Right ventricle myocardium superior (tissue), 1 donor: Measurements from ENCODE around the gene DMRT1. TPM values are rescaled to one million over a fixed set of nuclear protein-coding genes. Genes with fewer than 3 reads are reported as not detected.
"Not testable (repeated sequence)": the region's sequence is repeated elsewhere in the genome, so short reads cannot be mapped to it uniquely, and the experiment has no call there.

Experiments
- ATAC-seq: fragments of 200-7000 bp; cut with Tn5 transposase; one replicate; pipeline ENCODE4 v1.9.1; 2020; ENCODE audit warnings: mild to moderate bottlenecking; ENCODE audit not compliant: poor library complexity
- DNase-seq: peaks from one replicate; pipeline ENCODE4 v3.0.0-alpha.2; 2020
- intact Hi-C: fragments of 100-400 bp; cut with DNase I; formaldehyde crosslinking; loops from one replicate; pipeline ENCODE4 v1.11.2; 2022
- total RNA-seq: library from RNA; stranded (reverse); fragmentation: NEBNext Ultra II Directional; extraction: Animal tissue kit (Norgen Biotek cat#: 25700); gene quantifications from one replicate; pipeline ENCODE4 v1.2.1, GENCODE V29; 2021
- donor health status: DM: no; HTN: yes; CAD: no; lungs with severe emphysema.

DMRT1 gene
- total RNA-seq, 1 donor from 2014 or later, result not detected

- ATAC-seq, result no peak
- intact Hi-C loops, result no loop called here
- no peak for DNase-seq
Measured at GRCh38 chr9:847505-847904, 6.0 kb downstream of the DMRT1 start.

DNA sequence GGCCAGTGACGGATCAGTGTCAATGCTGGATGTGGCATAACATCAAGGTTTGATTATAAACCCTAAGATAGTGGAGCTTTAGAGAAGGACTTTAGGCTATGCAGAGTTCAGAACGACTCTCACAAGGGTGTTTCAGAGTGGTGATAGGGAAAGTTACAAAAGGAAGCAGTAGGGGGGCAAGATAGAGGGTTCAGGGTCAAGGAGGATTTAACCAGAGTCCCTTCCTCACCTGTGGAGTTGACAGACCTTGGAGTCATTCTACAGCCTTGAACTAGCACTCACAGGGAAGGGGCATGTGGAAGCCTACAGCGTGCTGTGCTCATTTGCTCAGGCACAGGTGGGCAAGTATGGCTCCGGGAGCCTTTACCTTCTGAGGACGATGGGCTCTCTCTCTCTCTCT, 7.9 kb downstream of the DMRT1 start:
- no peak for ATAC-seq
- no peak for DNase-seq
- intact Hi-C loops, result no loop called here

- intact Hi-C loops, result no loop called here
- DNase-seq (no peak), ATAC-seq (no peak)
Measured at GRCh38 chr9:852539-852938, 11.0 kb downstream of the DMRT1 start.

DNA sequence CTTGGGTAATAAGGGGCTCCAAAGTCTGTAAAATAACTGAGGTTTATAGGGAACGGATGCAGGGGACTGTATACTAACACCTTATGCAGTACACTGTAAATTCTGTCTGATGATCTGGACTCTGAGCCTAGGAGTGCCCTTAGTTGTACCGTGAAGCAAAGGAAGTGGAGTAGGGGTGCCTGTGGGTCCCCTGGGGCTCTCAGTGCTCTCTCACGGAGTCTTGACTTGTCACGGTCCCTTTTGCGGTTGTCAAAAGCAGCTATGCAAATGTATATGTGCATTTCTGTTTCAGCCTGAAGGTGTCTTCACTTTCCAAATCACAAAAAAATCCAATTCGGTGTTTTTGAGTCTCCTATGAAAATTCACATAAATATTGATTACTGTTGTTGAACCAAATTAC, 17.8 kb downstream of the DMRT1 start:
- ATAC-seq (no peak), DNase-seq (no peak)
- intact Hi-C loops, result no loop called here

DNA sequence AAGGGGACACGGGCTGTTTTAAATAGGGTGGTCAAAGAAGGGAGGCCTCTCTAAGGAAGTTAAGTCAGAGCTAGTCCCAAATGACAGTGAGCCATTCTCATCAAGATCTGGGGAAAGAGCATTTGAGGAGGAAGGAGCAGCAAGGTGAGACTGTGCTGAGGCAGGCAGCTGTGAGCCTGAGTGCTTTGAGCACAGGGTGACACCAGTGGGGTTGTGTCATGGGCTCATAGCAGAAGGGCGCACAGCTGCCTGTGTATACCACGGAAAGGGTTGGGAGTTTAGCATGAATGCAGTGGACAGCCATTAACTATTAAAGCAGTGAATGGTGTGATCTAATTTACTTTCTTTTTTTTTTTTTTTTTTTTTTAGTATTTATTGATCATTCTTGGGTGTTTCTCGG, 19.2 kb downstream of the DMRT1 start:
- DNase-seq (no peak), ATAC-seq (no peak)
- intact Hi-C loops, result no loop called here

GRCh38 chr9:861525-861924, 20.0 kb downstream of the DMRT1 start:
- intact Hi-C loops, ATAC-seq, DNase-seq: not testable (repeated sequence)

GRCh38 chr9:875119-875962, 33.8 kb downstream of the DMRT1 start:
- DNase-seq (no peak), ATAC-seq (no peak)
- intact Hi-C loops, result no loop called here

DNA sequence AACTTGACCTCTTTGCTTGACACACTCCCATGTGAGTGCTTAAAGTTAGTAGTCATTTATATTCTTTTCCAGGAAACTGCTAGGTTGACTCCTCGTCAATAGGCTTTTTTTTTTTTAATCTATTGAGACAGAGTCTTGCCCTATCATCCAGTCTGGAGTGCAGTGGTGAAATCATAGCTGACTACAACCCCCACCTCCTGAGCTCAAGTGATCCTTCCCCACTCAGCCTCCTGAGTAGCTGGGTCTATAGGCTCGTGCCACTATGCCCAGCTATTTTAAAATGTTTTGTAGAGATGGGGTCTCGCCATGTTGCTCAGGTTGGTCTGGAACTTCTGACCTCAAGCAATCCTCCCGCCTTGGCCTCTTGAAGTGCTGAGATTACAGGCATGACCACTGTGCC, 34.9 kb downstream of the DMRT1 start:
- intact Hi-C loops, result no loop called here
- ATAC-seq (no peak), DNase-seq (no peak)

DNA sequence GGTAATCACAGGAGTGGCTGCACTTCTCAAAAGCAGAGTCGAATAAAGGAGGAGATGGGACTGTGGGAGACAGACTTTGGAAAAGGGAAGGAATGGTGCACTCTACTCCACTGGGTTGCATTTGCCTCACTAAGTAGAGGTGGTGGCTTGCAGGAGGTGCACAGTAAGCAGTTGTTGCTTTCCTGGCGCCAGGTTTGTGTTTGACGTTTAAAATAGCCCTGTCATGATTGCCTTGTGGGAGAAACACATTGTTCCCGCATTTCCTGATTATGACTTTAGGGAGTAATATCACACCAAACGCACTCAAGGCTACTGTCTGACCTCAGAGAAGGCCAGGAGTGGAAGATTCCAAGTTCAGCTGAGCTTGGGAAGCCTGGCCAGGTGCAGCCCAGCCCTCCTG, 36.7 kb downstream of the DMRT1 start:
- peak; percentile 88 for ATAC-seq
- no peak for DNase-seq
- intact Hi-C loops, result no loop called here

DNA sequence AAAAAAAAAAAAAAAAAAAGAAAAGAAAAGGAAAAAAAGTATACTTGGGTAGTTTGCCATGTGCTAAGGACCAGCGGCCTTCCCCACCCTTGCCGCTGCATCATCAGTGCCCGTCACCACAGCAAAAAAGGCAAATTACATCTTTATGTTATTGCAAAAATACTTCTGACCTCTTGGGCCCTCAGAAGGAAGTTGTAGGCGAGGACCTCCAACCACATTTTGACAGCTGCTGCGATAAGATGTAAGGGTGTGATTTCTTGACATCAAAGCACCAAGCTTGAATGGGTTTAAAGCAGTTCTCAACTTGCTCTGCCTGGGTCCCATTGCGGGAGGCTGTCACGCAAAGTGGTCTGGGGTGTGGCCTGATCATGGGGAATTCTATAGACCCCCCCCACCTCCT, 39.2 kb downstream of the DMRT1 start:
- intact Hi-C loops, result no loop called here
- DNase-seq (no peak), ATAC-seq (no peak)

DNA sequence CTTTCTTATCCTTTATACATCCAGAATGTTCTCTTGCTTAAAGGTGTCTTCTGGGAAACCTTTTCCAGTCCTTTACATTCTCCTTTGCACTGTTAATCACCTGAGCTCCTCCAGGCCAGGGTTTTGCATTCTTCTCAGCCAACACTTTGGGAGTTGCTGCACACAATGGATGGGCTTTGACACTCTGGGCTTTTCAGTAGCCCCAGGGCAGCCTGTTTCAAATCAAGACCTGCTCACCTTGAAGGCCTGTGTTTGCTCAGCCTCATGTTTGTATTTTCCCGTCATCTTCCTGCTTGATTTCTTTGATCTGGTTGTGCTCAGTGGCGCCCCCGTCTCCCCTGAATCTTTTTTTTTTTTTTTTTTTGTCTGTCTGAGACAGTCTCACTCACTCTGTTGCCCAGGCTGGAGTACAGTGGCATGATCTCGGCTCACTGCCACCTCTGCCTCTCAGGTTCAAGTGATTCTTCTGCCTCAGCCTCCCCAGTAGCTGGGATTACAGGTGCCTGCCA, 41.0 kb downstream of the DMRT1 start:
- intact Hi-C loops, result no loop called here
- no peak for DNase-seq
- no peak for ATAC-seq

DNA sequence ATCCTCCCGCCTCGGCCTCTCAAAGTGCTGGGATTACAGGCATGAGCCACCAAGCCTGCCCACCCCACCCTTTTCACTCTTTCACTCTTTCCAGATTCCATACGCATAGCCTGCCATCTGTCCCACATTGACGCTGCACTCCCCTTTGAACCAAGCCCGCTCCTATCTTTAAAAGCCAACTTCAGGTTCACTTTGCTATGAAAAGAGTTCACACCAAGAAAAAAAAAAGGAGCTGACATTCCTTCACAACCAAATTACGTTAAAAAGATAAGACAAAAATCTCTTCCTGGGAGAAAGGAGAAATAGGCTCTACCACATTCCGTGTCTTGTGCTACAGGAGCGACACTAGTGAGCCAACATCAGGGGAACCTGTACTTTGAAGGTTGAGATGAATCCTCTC, 41.5 kb downstream of the DMRT1 start:
- intact Hi-C loops, result no loop called here
- ATAC-seq, result no peak

GRCh38 chr9:886886-887285, 45.4 kb downstream of the DMRT1 start:
- no peak for DNase-seq
- ATAC-seq, result no peak
- intact Hi-C loops, result no loop called here

More for the DNA sequence above, 41.5 kb downstream of the DMRT1 start:
- DNase-seq, result no peak

GRCh38 chr9:892123-892522, 50.6 kb downstream of the DMRT1 start:
- intact Hi-C loops, result loop anchor here (5.0 kb wide), 1 partner anchor 115 kb away; no protein-coding TSS in a partner anchor
- no peak for ATAC-seq
- DNase-seq, result no peak

DNA sequence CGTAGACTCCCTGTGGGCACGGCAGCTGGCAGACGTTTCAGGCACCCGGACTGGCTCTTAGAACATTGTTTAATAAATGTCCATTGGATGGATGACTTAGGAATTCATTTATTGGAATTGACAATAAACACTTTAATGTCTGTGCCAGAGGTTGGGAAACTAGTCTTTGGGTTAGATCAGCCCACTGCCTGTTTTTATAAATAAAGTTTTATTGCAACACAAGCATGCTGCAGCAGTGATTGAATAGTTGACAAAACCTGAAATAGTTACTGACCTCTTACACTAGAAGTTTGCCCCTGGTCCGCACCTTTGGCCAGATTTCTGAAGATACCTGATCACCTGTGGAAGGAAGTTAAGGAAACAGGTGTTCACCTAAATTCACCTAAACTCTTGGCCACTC, 51.6 kb downstream of the DMRT1 start:
- intact Hi-C loops, result loop anchor here (5.0 kb wide), 1 partner anchor 114 kb away; no protein-coding TSS in a partner anchor
- DNase-seq (no peak), ATAC-seq (no peak)

DNA sequence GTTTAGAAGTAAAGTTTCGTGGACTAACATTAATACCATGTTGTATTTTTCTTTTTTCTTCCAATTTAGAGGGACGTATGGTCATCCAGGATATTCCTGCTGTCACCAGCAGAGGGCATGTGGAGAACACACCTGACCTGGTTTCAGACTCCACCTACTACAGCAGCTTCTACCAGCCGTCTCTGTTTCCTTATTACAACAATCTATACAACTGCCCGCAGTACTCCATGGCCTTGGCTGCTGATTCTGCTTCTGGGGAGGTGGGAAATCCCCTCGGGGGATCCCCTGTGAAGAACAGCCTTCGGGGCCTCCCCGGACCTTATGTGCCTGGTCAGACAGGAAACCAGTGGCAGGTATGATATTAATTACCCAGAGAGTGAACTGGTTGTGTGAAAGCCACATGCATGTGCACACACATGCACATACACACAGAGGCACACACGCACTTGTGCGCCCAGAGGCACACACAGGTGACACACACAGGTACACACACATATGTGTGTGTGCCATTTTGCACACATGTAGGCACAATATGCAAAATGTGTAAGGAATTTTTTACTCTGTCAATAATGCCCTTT, 52.4 kb downstream of the DMRT1 start:
- DNase-seq (peak; percentile 47), ATAC-seq (peak; percentile 80)

DNA sequence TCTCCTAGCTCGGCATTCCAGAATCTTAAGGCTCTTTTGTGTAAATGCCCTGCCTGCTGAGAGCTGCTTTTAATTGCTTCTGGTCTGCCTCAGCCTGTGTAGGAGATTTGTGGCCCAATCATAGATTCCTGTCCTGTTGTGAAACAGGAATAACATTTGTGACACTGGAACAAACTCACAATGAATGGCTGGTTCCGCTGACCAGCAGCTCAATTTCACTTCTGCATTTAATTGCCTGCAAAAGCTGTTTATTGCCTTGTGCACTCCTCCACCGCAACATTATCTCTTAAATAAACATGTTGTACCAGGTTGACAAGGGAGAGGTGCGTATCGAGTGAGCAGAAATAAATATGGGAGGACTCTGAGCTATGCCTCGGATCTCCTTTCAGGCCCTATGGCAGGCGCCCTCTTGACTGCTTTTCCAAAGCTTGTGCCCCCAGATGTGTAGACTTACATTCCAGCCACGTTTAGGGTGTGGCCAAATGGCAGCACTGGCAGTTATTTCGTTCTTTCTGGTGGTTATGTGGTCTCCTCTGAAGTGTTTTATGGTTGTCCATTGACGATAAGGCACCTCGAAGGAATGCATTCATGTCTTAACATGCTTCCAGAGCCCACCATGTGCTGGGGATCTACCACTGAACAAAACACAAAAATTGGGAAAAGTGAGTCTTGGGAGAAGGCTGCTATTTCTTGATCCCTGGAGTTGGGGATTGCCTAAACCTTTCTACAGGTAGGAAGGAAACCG, 58.1 kb downstream of the DMRT1 start:
- ATAC-seq (peak; percentile 41), DNase-seq (no peak)
- intact Hi-C loops, result no loop called here

More for the DNA sequence above, 52.4 kb downstream of the DMRT1 start:
- intact Hi-C loops, result loop anchor here (5.0 kb wide), 1 partner anchor 113 kb away; no protein-coding TSS in a partner anchor

DNA sequence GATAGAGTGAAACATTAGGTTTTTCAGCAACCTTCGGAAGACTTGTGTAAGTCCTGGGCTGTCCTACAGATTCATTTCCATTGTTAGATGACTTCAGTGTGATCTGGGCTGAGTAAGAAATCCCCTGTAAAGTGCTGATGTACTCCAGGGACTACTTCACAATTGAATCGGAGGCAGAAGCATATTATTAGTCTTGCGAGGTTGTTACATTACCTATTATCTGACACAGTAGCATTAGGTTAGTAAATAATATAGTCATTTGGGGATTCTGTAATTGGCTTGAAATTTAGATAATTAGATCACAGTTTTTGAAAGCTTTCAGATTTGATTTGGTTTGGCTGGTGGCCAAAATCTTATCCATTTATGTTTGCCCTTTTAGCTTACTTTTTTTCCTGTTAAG, 62.4 kb downstream of the DMRT1 start:
- no peak for ATAC-seq
- intact Hi-C loops, result no loop called here

DNA sequence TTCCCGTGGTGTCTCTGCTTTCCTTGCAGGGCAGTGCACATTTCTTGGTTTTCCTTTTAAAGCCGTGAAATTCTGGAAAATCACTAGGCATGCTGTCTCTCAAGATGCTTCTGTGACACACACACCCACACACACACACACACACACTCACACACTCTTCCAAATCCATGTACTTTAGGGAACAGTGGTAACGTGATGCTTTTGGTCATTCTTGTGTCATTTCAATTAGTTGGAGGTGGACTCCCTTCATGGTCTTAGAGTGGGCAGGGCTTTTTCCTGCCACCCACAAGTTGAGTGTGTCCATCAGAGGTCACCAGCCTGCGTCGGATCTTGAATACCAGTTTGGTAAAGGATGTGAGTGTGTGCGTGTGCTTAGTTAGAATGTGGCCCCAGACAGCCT, 64.4 kb downstream of the DMRT1 start:
- no peak for DNase-seq
- no peak for ATAC-seq
- intact Hi-C loops, result no loop called here

More for the DNA sequence above, 62.4 kb downstream of the DMRT1 start:
- no peak for DNase-seq
